SK-N-SH (cell line): ENCODE measurements around the gene CTNNA3. TPM values are rescaled to one million over a fixed set of nuclear protein-coding genes. Genes with fewer than 3 reads are reported as not detected.

Experiments used
- CTCF ChIA-PET: fragments of 300-600, 350-600 bp; formaldehyde crosslinking; extraction: SDS; loops from one replicate; lab custom pipeline; 2021; lab: Yijun Ruan, JAX
- POLR2A ChIA-PET: fragments of 350-600 bp; sonication (Branson Sonifier 250); formaldehyde crosslinking; extraction: SDS; loops from one replicate; lab custom pipeline; 2020; ENCODE audit warnings: antibody characterized with exemption, inconsistent platforms; lab: Yijun Ruan, JAX
- DNase-seq: peaks from one replicate; pipeline ENCODE4 v3.0.0; 2012
- H2AFZ ChIP-seq: fragments of 200-600 bp; sonication (generic); 2 replicates; pipeline ENCODE4 v1.8.1; 2016; ENCODE audit warnings: antibody characterized with exemption, mild to moderate bottlenecking, low read depth
- H3F3A ChIP-seq: fragments of 200-600 bp; sonication (generic); replicated peaks from 2 replicates; pipeline ENCODE3; 2016; ENCODE audit warnings: antibody characterized with exemption, mild to moderate bottlenecking; ENCODE audit not compliant: insufficient read depth
- H3K27ac ChIP-seq, 2 experiments: fragments of 200-500 bp in 1 of 2; fragments of 200-600 bp in 1 of 2; sonication (Bioruptor generic) in 1 of 2; sonication (generic), shearing (Covaris generic) in 1 of 2; 2 replicates each; pipeline versions ENCODE4 v1.5.1 to v1.6.1; 2014 to 2016; ENCODE audit warnings: low read depth in 2 of 2, inconsistent platforms in 1 of 2, low read length in 1 of 2, mild to moderate bottlenecking in 1 of 2, mixed read lengths in 1 of 2
- H3K27me3 ChIP-seq: fragments of 200-600 bp; sonication (generic), shearing (Covaris generic); 2 replicates; pipeline ENCODE4 v1.6.1; 2016; ENCODE audit warnings: mixed run types; ENCODE audit not compliant: insufficient read depth
- H3K36me3 ChIP-seq, 2 experiments: fragments of 200-500 bp in 1 of 2; fragments of 200-600 bp in 1 of 2; sonication (Bioruptor generic) in 1 of 2; sonication (generic) in 1 of 2; replicated peaks in 1 of 2; 2 replicates each; pipeline versions ENCODE3 to v1.5.1; 2014 to 2016; ENCODE audit warnings: low read length in 1 of 2, mild to moderate bottlenecking in 1 of 2; ENCODE audit not compliant: insufficient read depth in 2 of 2, control insufficient read depth in 1 of 2
- H3K4me1 ChIP-seq, 2 experiments: fragments of 200-500 bp in 1 of 2; fragments of 200-600 bp in 1 of 2; sonication (Bioruptor generic) in 1 of 2; sonication (generic), shearing (Covaris generic) in 1 of 2; 2 replicates each; pipeline versions ENCODE4 v1.5.1 to v1.6.1; 2014 to 2016; ENCODE audit warnings: low read depth in 1 of 2, low read length in 1 of 2, mixed run types in 1 of 2; ENCODE audit not compliant: insufficient read depth in 2 of 2, control insufficient read depth in 1 of 2
- H3K4me2 ChIP-seq: fragments of 200-600 bp; sonication (generic), shearing (Covaris generic); 2 replicates; pipeline ENCODE4 v1.6.1; 2017; ENCODE audit warnings: mixed run types
- H3K4me3 ChIP-seq, 2 experiments: fragments of 200-500 bp in 1 of 2; fragments of 200-600 bp in 1 of 2; sonication (Bioruptor generic) in 1 of 2; sonication (generic), shearing (Covaris generic) in 1 of 2; 2 replicates each; pipeline versions ENCODE4 v1.5.1 to v1.8.1; 2014 to 2016; ENCODE audit warnings: low read depth in 2 of 2, inconsistent platforms in 1 of 2, low read length in 1 of 2, mild to moderate bottlenecking in 1 of 2, mixed read lengths in 1 of 2, moderate library complexity in 1 of 2
- H3K79me2 ChIP-seq: fragments of 200-600 bp; sonication (generic); 2 replicates; pipeline ENCODE4 v1.8.1; 2017; ENCODE audit warnings: mild to moderate bottlenecking; ENCODE audit not compliant: insufficient read depth
- H3K9ac ChIP-seq: fragments of 200-600 bp; sonication (generic); 2 replicates; pipeline ENCODE4 v1.6.1; 2017; ENCODE audit warnings: mixed run types
- H3K9me2 ChIP-seq: fragments of 200-600 bp; sonication (generic); 2 replicates; pipeline ENCODE4 v1.6.1; 2017; ENCODE audit warnings: mixed run types
- H3K9me3 ChIP-seq: fragments of 200-600 bp; sonication (generic); 2 replicates; pipeline ENCODE4 v1.6.1; 2017; ENCODE audit warnings: mixed run types, mild to moderate bottlenecking, moderate library complexity
- H4K20me1 ChIP-seq: fragments of 200-600 bp; sonication (generic); 2 replicates; pipeline ENCODE4 v1.6.1; 2017; ENCODE audit warnings: mild to moderate bottlenecking, mixed run types; ENCODE audit not compliant: insufficient read depth
- ELF1 ChIP-seq: IDR thresholded peaks from 2 replicates; pipeline ENCODE4 v1.4.0; 2012
- EP300 ChIP-seq, 2 experiments: IDR thresholded peaks; 2 replicates each; pipeline versions ENCODE4 v1.4.0 to v1.6.1; 2012; ENCODE audit warnings: borderline replicate concordance in 1 of 2, low read depth in 1 of 2, low read length in 1 of 2
- FOSL2 ChIP-seq: IDR thresholded peaks from 2 replicates; pipeline ENCODE4 v1.4.0; 2012; ENCODE audit warnings: low read depth, mild to moderate bottlenecking, moderate library complexity, borderline replicate concordance
- FOXJ3 ChIP-seq: sonication (generic); formaldehyde crosslinking; IDR thresholded peaks from 2 replicates; pipeline ENCODE4 v1.5.1; 2020; ENCODE audit warnings: mild to moderate bottlenecking, missing genetic modification reagents
- FOXM1 ChIP-seq: IDR thresholded peaks from 2 replicates; pipeline ENCODE4 v1.4.0; 2012; ENCODE audit warnings: low read depth, mild to moderate bottlenecking
- GATA2 ChIP-seq: sonication (generic); formaldehyde crosslinking; IDR thresholded peaks from 2 replicates; pipeline ENCODE4 v1.5.0; 2020; ENCODE audit warnings: mild to moderate bottlenecking, missing genetic modification reagents
- NFIC ChIP-seq: IDR thresholded peaks from 2 replicates; pipeline ENCODE4 v1.4.0; 2012; ENCODE audit warnings: borderline replicate concordance
- NRF1 ChIP-seq: IDR thresholded peaks from 2 replicates; pipeline ENCODE4 v1.6.1; 2012; ENCODE audit warnings: low read depth, mild to moderate bottlenecking, low read length
- RFX5 ChIP-seq: IDR thresholded peaks from 2 replicates; pipeline ENCODE4 v1.6.1; 2012; ENCODE audit warnings: mild to moderate bottlenecking, improper control_type of control experiment, low read length
- RXRA ChIP-seq: IDR thresholded peaks from 2 replicates; pipeline ENCODE4 v1.4.0; 2012; ENCODE audit warnings: low read depth, mild to moderate bottlenecking, borderline replicate concordance
- SIN3A ChIP-seq: IDR thresholded peaks from 2 replicates; pipeline ENCODE4 v1.6.1; 2012; ENCODE audit warnings: low read depth, mild to moderate bottlenecking, low read length, moderate library complexity, borderline replicate concordance
- TAF1 ChIP-seq: IDR thresholded peaks from 2 replicates; pipeline ENCODE4 v1.6.1; 2012; ENCODE audit warnings: low read depth, mild to moderate bottlenecking, low read length, moderate library complexity, borderline replicate concordance
- TEAD4 ChIP-seq: IDR thresholded peaks from 2 replicates; pipeline ENCODE4 v1.4.0; 2012; ENCODE audit warnings: mild to moderate bottlenecking, borderline replicate concordance; ENCODE audit not compliant: insufficient read depth
- WGBS: methylation state at CpG from one replicate; pipeline ENCODE4 v1.1.6; 2017; ENCODE audit warnings: low lambda C conversion rate; 5-methylcytosine and 5-hydroxymethylcytosine counted together
- polyA plus RNA-seq, 3 experiments: library from polyadenylated mRNA; depleted of rRNA; stranded (reverse); fragments of >200 nt; gene quantifications; 2 replicates each; pipeline ENCODE4 v1.2.3, GENCODE V29; 2012
- TF ChIP-seq, protein P1 (sequence below): fragments of 150-350 bp; IDR thresholded peaks from 2 replicates; pipeline ENCODE4 v1.6.1; 2016; ENCODE audit warnings: mild to moderate bottlenecking, low read depth, low read length
- TF ChIP-seq, protein P2 (sequence below): fragments of 200-600 bp; sonication (generic); IDR thresholded peaks from 2 replicates; pipeline ENCODE4 v1.6.1; 2017; ENCODE audit warnings: antibody characterized with exemption, mild to moderate bottlenecking, moderate library complexity
- TF ChIP-seq, protein P3 (sequence below): IDR thresholded peaks from 2 replicates; pipeline ENCODE4; 2012
- TF ChIP-seq, protein P4 (sequence below): IDR thresholded peaks from 2 replicates; pipeline ENCODE4 v1.4.0; 2012; ENCODE audit warnings: low read depth, borderline replicate concordance

The CTNNA3 gene
- polyA plus RNA-seq, 1 of the 3 experiments (the other 2 are of a cell fraction): not detected

DNA sequence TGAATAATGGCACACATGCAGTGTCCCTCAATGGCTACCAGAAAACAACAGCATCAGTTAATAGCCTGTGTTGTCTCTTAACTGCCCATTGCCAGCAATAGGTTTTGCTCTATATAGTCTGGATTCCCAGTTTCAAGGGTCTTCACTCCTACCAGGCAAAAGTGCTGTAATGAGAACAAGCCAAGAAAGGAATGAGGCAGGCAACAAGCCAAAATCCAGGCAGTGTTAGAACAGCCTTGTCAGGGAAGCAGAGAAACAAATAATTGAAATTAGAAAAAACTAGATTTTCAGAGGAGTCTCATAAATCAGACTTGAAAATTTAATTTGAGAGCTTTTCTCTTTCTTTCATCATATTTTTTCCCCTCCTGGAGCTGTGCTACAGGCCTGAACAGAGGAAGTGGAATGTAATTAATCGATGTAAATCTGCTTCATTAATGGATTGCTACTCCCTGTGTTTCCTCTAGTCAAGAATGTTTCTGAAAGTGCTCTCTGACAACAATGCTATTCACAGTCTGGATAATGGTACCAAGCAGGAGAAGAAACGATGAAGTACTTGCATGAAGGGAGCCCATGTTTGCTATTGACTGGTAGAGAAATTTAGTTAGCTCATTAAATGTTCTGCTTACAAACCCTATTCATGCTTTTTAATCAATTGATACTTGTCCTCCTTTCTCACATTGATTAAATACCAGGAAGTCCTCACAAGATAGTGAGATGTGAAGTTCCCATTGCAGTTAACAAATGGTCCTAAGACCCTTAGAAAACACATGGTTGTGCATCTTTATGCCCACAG lies 972.2 kb downstream of the CTNNA3 start:
- Histone ChIP-seq H3K4me2 (no peak overlapping the region), H2AFZ (no peak overlapping the region), H3K9me2 (no peaks in the 10 kb centered on the region), H3K27ac (no peak overlapping the region), H3K79me2 (no peaks in the 10 kb centered on the region), H3K36me3 (no peaks in the 10 kb centered on the region), H3F3A (no peaks in the 10 kb centered on the region), H3K4me3 (no peak overlapping the region), H3K9me3 (no peaks in the 10 kb centered on the region), H3K9ac (no peak overlapping the region), H4K20me1 (no peaks in the 10 kb centered on the region), H3K4me1 (no peaks in the 10 kb centered on the region), H3K27me3 (no peaks in the 10 kb centered on the region)
- TF ChIP-seq EP300 (IDR thresholded peaks at IDR 0.05; ENCODE audit: borderline replicate concordance in 1 of 2, low read depth in 1 of 2, low read length in 1 of 2) (no peak), SIN3A (no peak), NFIC (no peak), RXRA (no peak), FOSL2 (no peak), FOXJ3 (no peak), TAF1 (no peak), GATA2 (no peak), ELF1 (no peak)
- TF ChIP-seq, protein P1, sequence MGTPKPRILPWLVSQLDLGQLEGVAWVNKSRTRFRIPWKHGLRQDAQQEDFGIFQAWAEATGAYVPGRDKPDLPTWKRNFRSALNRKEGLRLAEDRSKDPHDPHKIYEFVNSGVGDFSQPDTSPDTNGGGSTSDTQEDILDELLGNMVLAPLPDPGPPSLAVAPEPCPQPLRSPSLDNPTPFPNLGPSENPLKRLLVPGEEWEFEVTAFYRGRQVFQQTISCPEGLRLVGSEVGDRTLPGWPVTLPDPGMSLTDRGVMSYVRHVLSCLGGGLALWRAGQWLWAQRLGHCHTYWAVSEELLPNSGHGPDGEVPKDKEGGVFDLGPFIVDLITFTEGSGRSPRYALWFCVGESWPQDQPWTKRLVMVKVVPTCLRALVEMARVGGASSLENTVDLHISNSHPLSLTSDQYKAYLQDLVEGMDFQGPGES: no peak
- TF ChIP-seq, protein P2, sequence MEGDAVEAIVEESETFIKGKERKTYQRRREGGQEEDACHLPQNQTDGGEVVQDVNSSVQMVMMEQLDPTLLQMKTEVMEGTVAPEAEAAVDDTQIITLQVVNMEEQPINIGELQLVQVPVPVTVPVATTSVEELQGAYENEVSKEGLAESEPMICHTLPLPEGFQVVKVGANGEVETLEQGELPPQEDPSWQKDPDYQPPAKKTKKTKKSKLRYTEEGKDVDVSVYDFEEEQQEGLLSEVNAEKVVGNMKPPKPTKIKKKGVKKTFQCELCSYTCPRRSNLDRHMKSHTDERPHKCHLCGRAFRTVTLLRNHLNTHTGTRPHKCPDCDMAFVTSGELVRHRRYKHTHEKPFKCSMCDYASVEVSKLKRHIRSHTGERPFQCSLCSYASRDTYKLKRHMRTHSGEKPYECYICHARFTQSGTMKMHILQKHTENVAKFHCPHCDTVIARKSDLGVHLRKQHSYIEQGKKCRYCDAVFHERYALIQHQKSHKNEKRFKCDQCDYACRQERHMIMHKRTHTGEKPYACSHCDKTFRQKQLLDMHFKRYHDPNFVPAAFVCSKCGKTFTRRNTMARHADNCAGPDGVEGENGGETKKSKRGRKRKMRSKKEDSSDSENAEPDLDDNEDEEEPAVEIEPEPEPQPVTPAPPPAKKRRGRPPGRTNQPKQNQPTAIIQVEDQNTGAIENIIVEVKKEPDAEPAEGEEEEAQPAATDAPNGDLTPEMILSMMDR: no peak
- CTCF ChIA-PET: interaction anchor here (1.5 kb wide), 1 partner anchor 202 kb away, joined by 3 read pairs; no protein-coding TSS in a partner anchor
- POLR2A ChIA-PET: no interaction called here
- WGBS: 6% methylated on average over 2 of the region's 2 CpGs
- DNase-seq: no peak

DNA sequence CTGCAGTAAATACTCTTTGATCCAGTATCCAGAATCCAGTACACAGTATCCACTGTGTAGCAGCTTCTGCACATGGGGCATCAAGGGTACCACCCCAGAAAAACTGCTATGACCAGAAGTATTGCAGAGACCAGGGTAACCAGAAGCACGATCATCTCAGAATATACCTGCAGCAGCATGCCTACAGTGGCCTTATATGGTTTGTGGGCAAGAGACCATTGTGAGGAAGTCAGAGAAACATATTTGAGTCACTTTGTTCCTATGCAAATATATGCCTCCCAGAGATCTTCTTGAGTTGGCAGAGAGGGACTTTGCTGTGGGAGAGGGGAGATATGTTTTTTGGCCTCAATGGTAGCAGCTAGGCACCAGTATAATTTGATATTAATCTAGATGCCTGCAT lies 976.5 kb downstream of the CTNNA3 start:
- TF ChIP-seq FOXM1 (no peak), NRF1 (no peak), RFX5 (no peak), GATA2 (no peak), EP300 (IDR thresholded peaks at IDR 0.05; ENCODE audit: borderline replicate concordance in 1 of 2, low read depth in 1 of 2, low read length in 1 of 2) (no peak), SIN3A (no peak), TEAD4 (no peak)
- TF ChIP-seq, protein P3, sequence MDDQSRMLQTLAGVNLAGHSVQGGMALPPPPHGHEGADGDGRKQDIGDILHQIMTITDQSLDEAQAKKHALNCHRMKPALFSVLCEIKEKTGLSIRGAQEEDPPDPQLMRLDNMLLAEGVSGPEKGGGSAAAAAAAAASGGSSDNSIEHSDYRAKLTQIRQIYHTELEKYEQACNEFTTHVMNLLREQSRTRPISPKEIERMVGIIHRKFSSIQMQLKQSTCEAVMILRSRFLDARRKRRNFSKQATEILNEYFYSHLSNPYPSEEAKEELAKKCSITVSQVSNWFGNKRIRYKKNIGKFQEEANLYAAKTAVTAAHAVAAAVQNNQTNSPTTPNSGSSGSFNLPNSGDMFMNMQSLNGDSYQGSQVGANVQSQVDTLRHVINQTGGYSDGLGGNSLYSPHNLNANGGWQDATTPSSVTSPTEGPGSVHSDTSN: no peak
- TF ChIP-seq, protein P4, sequence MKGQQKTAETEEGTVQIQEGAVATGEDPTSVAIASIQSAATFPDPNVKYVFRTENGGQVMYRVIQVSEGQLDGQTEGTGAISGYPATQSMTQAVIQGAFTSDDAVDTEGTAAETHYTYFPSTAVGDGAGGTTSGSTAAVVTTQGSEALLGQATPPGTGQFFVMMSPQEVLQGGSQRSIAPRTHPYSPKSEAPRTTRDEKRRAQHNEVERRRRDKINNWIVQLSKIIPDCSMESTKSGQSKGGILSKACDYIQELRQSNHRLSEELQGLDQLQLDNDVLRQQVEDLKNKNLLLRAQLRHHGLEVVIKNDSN: no peak
- Histone ChIP-seq H3K4me2 (no peak overlapping the region), H3K79me2 (no peaks in the 10 kb centered on the region), H3K9me3 (no peaks in the 10 kb centered on the region), H3K36me3 (no peaks in the 10 kb centered on the region), H3F3A (no peaks in the 10 kb centered on the region), H3K27me3 (no peaks in the 10 kb centered on the region), H3K9me2 (no peaks in the 10 kb centered on the region), H4K20me1 (no peaks in the 10 kb centered on the region), H3K4me3 (no peak overlapping the region), H2AFZ (no peak overlapping the region), H3K9ac (no peak overlapping the region), H3K4me1 (no peaks in the 10 kb centered on the region), H3K27ac (no peak overlapping the region)
- ChIA-PET POLR2A (no interaction called here), CTCF (no interaction called here)
- 0% methylated on average over 1 of the region's 1 CpG for WGBS
- no peak for DNase-seq
